ENCODE data around the gene CDC123. TPM values are rescaled to one million over a fixed set of nuclear protein-coding genes. Genes with fewer than 3 reads are reported as not detected.

The CDC123 gene
- total and polyA plus RNA-seq, 2 donors (not counting 1 experiment from before 2014, with no cell fraction given): 48.9 to 56.0 TPM

GRCh38 chr10:12156367-12157123, 39.4 kb upstream of the CDC123 start:
- 94% methylated on average over 3 of the region's 14 CpGs for WGBS (ENCODE audit: insufficient coverage)
- Histone ChIP-seq H3K4me1 (ENCODE audit: control insufficient read depth in 2 of 2, insufficient read depth in 2 of 2, low read length in 2 of 2) (no peaks in the 10 kb centered on the region), H3K27ac (ENCODE audit: low read length in 2 of 2) (no peak overlapping the region), H3K4me3 (ENCODE audit: control extremely low read depth in 1 of 5, extremely low read depth in 1 of 5, insufficient read depth in 1 of 5, low read depth in 2 of 5, low read length in 4 of 5) (no peak overlapping the region), H3K27me3 (replicated peaks in 1 of 4; ENCODE audit: control extremely low read depth in 1 of 4, control insufficient read depth in 3 of 4, insufficient read depth in 4 of 4, low read length in 3 of 4) (no peaks in the 10 kb centered on the region), H3K36me3 (replicated peaks in 1 of 2; ENCODE audit: control extremely low read depth in 1 of 2, control insufficient read depth in 1 of 2, extremely low read depth in 1 of 2, insufficient read depth in 2 of 2, low read length in 1 of 2) (peaks cover 9 to 28% of the 10 kb centered on the region in 2 experiments), H4K20me1 (ENCODE audit: control insufficient read depth, insufficient read depth, low read length, poor library complexity, severe bottlenecking) (no peaks in the 10 kb centered on the region), H3K9ac (ENCODE audit: low read length) (no peak overlapping the region), H3K4me2 (replicated peaks; ENCODE audit: low read depth, low read length, poor library complexity, severe bottlenecking) (no peak overlapping the region), H3K79me2 (ENCODE audit: control insufficient read depth, insufficient read depth, low read length) (no peaks in the 10 kb centered on the region), H3K9me3 (ENCODE audit: control extremely low read depth in 1 of 3, control insufficient read depth in 2 of 3, insufficient read depth in 1 of 3, low read length in 2 of 3) (no peaks in the 10 kb centered on the region), H2AFZ (ENCODE audit: insufficient read depth, low read depth, low read length, poor library complexity, severe bottlenecking) (no peak overlapping the region)
- TF ChIP-seq EZH2 (IDR thresholded peaks at IDR 0.05; ENCODE audit: borderline replicate concordance, insufficient read depth, low read depth, low read length, poor library complexity, severe bottlenecking): no peak
- no peak for TF ChIP-seq CTCF (IDR thresholded peaks at IDR 0.05)
- no peaks in the 10 kb centered on the region for H3K9me3 Mint-ChIP-seq (ENCODE audit: insufficient read depth)
- no peak overlapping the region for H3K4me3 Mint-ChIP-seq
- CTCF ChIA-PET: no interaction called here
- intact Hi-C loops (cut with micrococcal nuclease): no loop called here
- H3K4me1 Mint-ChIP-seq: no peaks in the 10 kb centered on the region
- DNase-seq (no peak), ATAC-seq (ENCODE audit: low read depth) (no peak)
- POLR2A ChIA-PET: interaction anchor here (0.6 kb wide), 1 partner anchor 9 kb away, joined by 4 read pairs; no protein-coding TSS in a partner anchor
- H3K27me3 Mint-ChIP-seq: no peaks in the 10 kb centered on the region
- no peak overlapping the region for H3K27ac Mint-ChIP-seq

- H3K9ac ChIP-seq (ENCODE audit: low read length): no peak overlapping the region
- ATAC-seq (ENCODE audit: low read depth): no peak
- Mint-ChIP-seq H3K27me3 (no peaks in the 10 kb centered on the region), H3K4me1 (no peaks in the 10 kb centered on the region), H3K27ac (no peak overlapping the region), H3K9me3 (ENCODE audit: insufficient read depth) (no peaks in the 10 kb centered on the region), H3K4me3 (no peak overlapping the region)
- H3K4me2 ChIP-seq (replicated peaks; ENCODE audit: low read depth, low read length, poor library complexity, severe bottlenecking): no peak overlapping the region
- no CpG with 5 or more reads among the region's 3 CpGs for WGBS (ENCODE audit: insufficient coverage)
- no peaks in the 10 kb centered on the region for H3K9me3 ChIP-seq (ENCODE audit: control extremely low read depth in 1 of 3, control insufficient read depth in 2 of 3, insufficient read depth in 1 of 3, low read length in 2 of 3)
- no peak overlapping the region for H2AFZ ChIP-seq (ENCODE audit: insufficient read depth, low read depth, low read length, poor library complexity, severe bottlenecking)
- H3K27ac ChIP-seq (ENCODE audit: low read length in 2 of 2): no peak overlapping the region
- no peaks in the 10 kb centered on the region for H4K20me1 ChIP-seq (ENCODE audit: control insufficient read depth, insufficient read depth, low read length, poor library complexity, severe bottlenecking)
- DNase-seq: no peak
- no peak overlapping the region for H3K4me3 ChIP-seq (ENCODE audit: control extremely low read depth in 1 of 5, extremely low read depth in 1 of 5, insufficient read depth in 1 of 5, low read depth in 2 of 5, low read length in 4 of 5)
- no peak for TF ChIP-seq EZH2 (IDR thresholded peaks at IDR 0.05; ENCODE audit: borderline replicate concordance, insufficient read depth, low read depth, low read length, poor library complexity, severe bottlenecking)
- TF ChIP-seq CTCF (IDR thresholded peaks at IDR 0.05): no peak
- intact Hi-C loops (cut with micrococcal nuclease): no loop called here
- H3K79me2 ChIP-seq (ENCODE audit: control insufficient read depth, insufficient read depth, low read length): no peaks in the 10 kb centered on the region
- peaks cover 14 to 34% of the 10 kb centered on the region in 2 experiments for H3K36me3 ChIP-seq (replicated peaks in 1 of 2; ENCODE audit: control extremely low read depth in 1 of 2, control insufficient read depth in 1 of 2, extremely low read depth in 1 of 2, insufficient read depth in 2 of 2, low read length in 1 of 2)
- POLR2A ChIA-PET: no interaction called here
- H3K4me1 ChIP-seq (ENCODE audit: control insufficient read depth in 2 of 2, insufficient read depth in 2 of 2, low read length in 2 of 2): no peaks in the 10 kb centered on the region
- H3K27me3 ChIP-seq (replicated peaks in 1 of 4; ENCODE audit: control extremely low read depth in 1 of 4, control insufficient read depth in 3 of 4, insufficient read depth in 4 of 4, low read length in 3 of 4): no peaks in the 10 kb centered on the region
- CTCF ChIA-PET: no interaction called here
Measured at GRCh38 chr10:12158111-12158510, 37.9 kb upstream of the CDC123 start.
